IMR-90 (cell line): ENCODE measurements around the gene ST8SIA4. TPM values are rescaled to one million over a fixed set of nuclear protein-coding genes. Genes with fewer than 3 reads are reported as not detected.

Experiments used
- ATAC-seq: fragments of 200-7000 bp; cut with Tn5 transposase; 2 replicates; pipeline ENCODE4 v1.9.1; 2020; ENCODE audit warnings: low read depth, mild to moderate bottlenecking, moderate library complexity
- BruUV-seq: library from RNA; stranded (reverse); fragments of 400-500 nt; replicated peaks from 2 replicates; lab custom pipeline; 2021; lab: Mats Ljungman, UMichigan
- CTCF ChIA-PET: fragments of 300-600 bp; formaldehyde crosslinking; extraction: SDS; loops from one replicate; lab custom pipeline; 2021; ENCODE audit warnings: antibody characterized with exemption; lab: Yijun Ruan, JAX
- POLR2A ChIA-PET: fragments of 300-600 bp; sonication (Branson Sonifier 250); formaldehyde crosslinking; loops from one replicate; lab custom pipeline; 2022; ENCODE audit warnings: antibody characterized with exemption; ENCODE audit not compliant: unreplicated experiment; lab: Charles Lee
- DNase-seq: peaks from one replicate; pipeline ENCODE4 v3.0.0; 2013
- H2AFZ ChIP-seq: replicated peaks from 2 replicates; pipeline ENCODE3; 2013; ENCODE audit warnings: low read length, mild to moderate bottlenecking; ENCODE audit not compliant: poor library complexity
- H2AK5ac ChIP-seq: 2 replicates; pipeline ENCODE4 v1.6.1; 2013; ENCODE audit warnings: low read depth, low read length, inconsistent platforms
- H2AK9ac ChIP-seq: replicated peaks from 2 replicates; pipeline ENCODE3; 2013; ENCODE audit warnings: mild to moderate bottlenecking, low read depth, low read length, moderate library complexity; ENCODE audit not compliant: poor library complexity
- H2BK120ac ChIP-seq: 2 replicates; pipeline ENCODE4 v1.6.1; 2013; ENCODE audit warnings: low read depth, low read length, inconsistent platforms
- H2BK15ac ChIP-seq: 3 replicates; pipeline ENCODE4 v1.6.1; 2013; ENCODE audit warnings: low read depth, low read length, inconsistent platforms
- H2BK20ac ChIP-seq: 2 replicates; pipeline ENCODE4 v1.6.1; 2013; ENCODE audit warnings: low read depth, mild to moderate bottlenecking, inconsistent platforms, low read length, moderate library complexity
- H2BK5ac ChIP-seq: 2 replicates; pipeline ENCODE4 v1.6.1; 2013; ENCODE audit warnings: mild to moderate bottlenecking, low read depth, low read length, inconsistent platforms; ENCODE audit not compliant: poor library complexity, severe bottlenecking
- H3K14ac ChIP-seq: replicated peaks from 2 replicates; pipeline ENCODE4 v1.6.1; 2013; ENCODE audit warnings: low read depth, low read length, inconsistent platforms
- H3K18ac ChIP-seq: 2 replicates; pipeline ENCODE4 v1.6.1; 2013; ENCODE audit warnings: low read depth, low read length, control low read depth
- H3K23ac ChIP-seq: 2 replicates; pipeline ENCODE4 v1.6.1; 2013; ENCODE audit warnings: low read depth, low read length, inconsistent platforms
- H3K27ac ChIP-seq: 2 replicates; pipeline ENCODE4 v1.5.1; 2013; ENCODE audit warnings: mild to moderate bottlenecking, control low read depth, low read length; ENCODE audit not compliant: insufficient read depth
- H3K27me3 ChIP-seq: 2 replicates; pipeline ENCODE4 v1.6.1; 2013; ENCODE audit warnings: low read length; ENCODE audit not compliant: control insufficient read depth, insufficient read depth
- H3K36me3 ChIP-seq: 2 replicates; pipeline ENCODE4 v1.6.1; 2013; ENCODE audit warnings: low read length, mixed read lengths; ENCODE audit not compliant: control insufficient read depth, insufficient read depth
- H3K4ac ChIP-seq: 2 replicates; pipeline ENCODE4 v1.6.1; 2013; ENCODE audit warnings: low read depth, low read length, inconsistent platforms
- H3K4me1 ChIP-seq: 2 replicates; pipeline ENCODE4 v1.6.1; 2013; ENCODE audit warnings: low read length, mixed read lengths; ENCODE audit not compliant: control insufficient read depth, insufficient read depth
- H3K4me2 ChIP-seq: 2 replicates; pipeline ENCODE4 v1.6.1; 2013; ENCODE audit warnings: low read depth, mild to moderate bottlenecking, control low read depth, low read length, moderate library complexity
- H3K4me3 ChIP-seq: 2 replicates; pipeline ENCODE4 v1.5.1; 2013; ENCODE audit warnings: low read depth, mild to moderate bottlenecking, control low read depth, low read length, moderate library complexity; ENCODE audit not compliant: insufficient read depth
- H3K56ac ChIP-seq: 2 replicates; pipeline ENCODE4 v1.6.1; 2013; ENCODE audit warnings: low read length, inconsistent platforms; ENCODE audit not compliant: insufficient read depth; ENCODE audit errors: extremely low read depth
- H3K79me1 ChIP-seq, 2 experiments: 2 replicates each; pipeline ENCODE4 v1.6.1; 2013; ENCODE audit warnings: low read length in 2 of 2, inconsistent platforms in 1 of 2, low read depth in 1 of 2
- H3K9ac ChIP-seq: 2 replicates; pipeline ENCODE4 v1.6.1; 2013; ENCODE audit warnings: low read depth, low read length, control low read depth
- H3K9me1 ChIP-seq: 2 replicates; pipeline ENCODE4 v1.6.1; 2013; ENCODE audit warnings: low read length, inconsistent platforms; ENCODE audit not compliant: insufficient read depth
- H3K9me3 ChIP-seq: 2 replicates; pipeline ENCODE4 v1.6.1; 2013; ENCODE audit warnings: low read length; ENCODE audit not compliant: control insufficient read depth, insufficient read depth
- H4K20me1 ChIP-seq: 2 replicates; pipeline ENCODE4 v1.6.1; 2013; ENCODE audit warnings: low read length, inconsistent platforms; ENCODE audit not compliant: insufficient read depth
- H4K5ac ChIP-seq: 2 replicates; pipeline ENCODE4 v1.6.1; 2013; ENCODE audit warnings: mild to moderate bottlenecking, low read depth, low read length, control low read depth
- H4K8ac ChIP-seq, 2 experiments: 2 replicates each; pipeline ENCODE4 v1.6.1; 2013; ENCODE audit warnings: low read depth in 2 of 2, low read length in 2 of 2, control low read depth in 1 of 2, inconsistent platforms in 1 of 2
- H4K91ac ChIP-seq: 2 replicates; pipeline ENCODE4 v1.6.1; 2013; ENCODE audit warnings: low read depth, low read length, inconsistent platforms; ENCODE audit not compliant: insufficient read depth
- BHLHE40 ChIP-seq: fragments of 150-350 bp; IDR thresholded peaks from 2 replicates; pipeline ENCODE4 v1.6.1; 2016; ENCODE audit warnings: mild to moderate bottlenecking, low read depth, low read length
- CHD1 ChIP-seq: IDR thresholded peaks from 2 replicates; pipeline ENCODE4 v1.6.1; 2012; ENCODE audit warnings: low read depth, low read length, improper control_type of control experiment
- CTCF ChIP-seq: conservative IDR thresholded peaks from 2 replicates; pipeline ENCODE4 v1.5.1; 2012; ENCODE audit warnings: mild to moderate bottlenecking, low read depth, low read length, improper control_type of control experiment
- FOS ChIP-seq: fragments of 150-350 bp; IDR thresholded peaks from 2 replicates; pipeline ENCODE4 v1.6.1; 2016; ENCODE audit warnings: low read depth, low read length
- MAFK ChIP-seq: IDR thresholded peaks from 2 replicates; pipeline ENCODE4 v1.6.1; 2012; ENCODE audit warnings: low read depth, low read length, improper control_type of control experiment
- MXI1 ChIP-seq: IDR thresholded peaks from 2 replicates; pipeline ENCODE4 v1.6.1; 2012; ENCODE audit warnings: low read depth, mild to moderate bottlenecking, low read length, moderate library complexity, borderline replicate concordance
- NFE2L2 ChIP-seq: fragments of 150-350 bp; IDR thresholded peaks from 2 replicates; pipeline ENCODE4 v1.6.1; 2016; ENCODE audit warnings: low read depth, mild to moderate bottlenecking, low read length
- RAD21 ChIP-seq: IDR thresholded peaks from 2 replicates; pipeline ENCODE4 v1.6.1; 2012; ENCODE audit warnings: low read length, improper control_type of control experiment
- RCOR1 ChIP-seq: IDR thresholded peaks from 2 replicates; pipeline ENCODE4 v1.6.1; 2012; ENCODE audit warnings: mild to moderate bottlenecking, low read length, improper control_type of control experiment; ENCODE audit not compliant: insufficient replicate concordance
- SMC3 ChIP-seq: fragments of 150-350 bp; IDR thresholded peaks from 2 replicates; pipeline ENCODE4 v1.6.1; 2016; ENCODE audit warnings: low read depth, mild to moderate bottlenecking, antibody characterized with exemption, low read length, moderate library complexity
- USF2 ChIP-seq: fragments of 150-350 bp; IDR thresholded peaks from 2 replicates; pipeline ENCODE4 v1.6.1; 2017; ENCODE audit warnings: mild to moderate bottlenecking, antibody characterized with exemption, low read length, low read depth
- WGBS, 2 experiments: methylation state at CpG; one replicate each; pipeline versions ENCODE4 v1.1.5 to v1.1.7; 2013; ENCODE audit warnings: missing lambda C conversion rate in 2 of 2; ENCODE audit not compliant: insufficient read length in 1 of 2; ENCODE audit errors: extremely low coverage in 2 of 2; 5-methylcytosine and 5-hydroxymethylcytosine counted together
- dilution Hi-C: fragments of 300-500 bp; cut with HindIII; formaldehyde crosslinking; loops from one replicate; pipeline ENCODE4 v1.14.3; 2018; ENCODE audit warnings: low sequenced_read_pairs; ENCODE audit not compliant: unreplicated experiment
- in situ Hi-C: fragments of 300-500 bp; cut with MboI; formaldehyde crosslinking; loops from 3 replicates; pipeline ENCODE4 v1.14.3; 2019; ENCODE audit warnings: low sequenced_read_pairs, inconsistent platforms, mixed read lengths
- intact Hi-C: fragments of 100-400 bp; cut with micrococcal nuclease; formaldehyde crosslinking; loops from 2 replicates; pipeline ENCODE4 v1.10.0; 2022
- polyA plus RNA-seq, 3 experiments: library from polyadenylated mRNA; depleted of rRNA; stranded (reverse); fragments of >200 nt; gene quantifications; 2 replicates each; pipeline ENCODE4 v1.2.3, GENCODE V29; 2012; ENCODE audit warnings: low replicate concordance in 1 of 3
- total RNA-seq: library from RNA; depleted of rRNA; stranded (reverse); fragments of >200 nt; gene quantifications from 2 replicates; pipeline ENCODE4 v1.2.3, GENCODE V29; 2012

Gene ST8SIA4
- total and polyA plus RNA-seq, 2 of the 4 experiments (the other 2 are of a cell fraction): 0.02 to 0.18 TPM

GRCh38 chr5:100838048-100838473 lies 65.0 kb downstream of the ST8SIA4 start:
- no peak overlapping the region for H2AFZ ChIP-seq
- H3K27me3 ChIP-seq: no peaks in the 10 kb centered on the region
- ChIA-PET CTCF (no interaction called here), POLR2A (no interaction called here)
- H3K9me3 ChIP-seq: no peaks in the 10 kb centered on the region
- H4K5ac ChIP-seq: no peak overlapping the region
- H3K79me1 ChIP-seq: no peaks in the 10 kb centered on the region
- H2AK9ac ChIP-seq: no peak overlapping the region
- DNase-seq: no peak
- H4K20me1 ChIP-seq: no peaks in the 10 kb centered on the region
- no peak overlapping the region for H3K18ac ChIP-seq
- no peak overlapping the region for H4K91ac ChIP-seq
- no peak overlapping the region for H3K9ac ChIP-seq
- H2BK20ac ChIP-seq: no peak overlapping the region
- no peaks in the 10 kb centered on the region for H3K9me1 ChIP-seq
- no peak overlapping the region for H3K14ac ChIP-seq
- dilution Hi-C loops (no loop called here), intact Hi-C loops (no loop called here), in situ Hi-C loops (no loop called here)
- H3K23ac ChIP-seq: no peak overlapping the region
- H3K4me1 ChIP-seq: no peaks in the 10 kb centered on the region
- 67% methylated on average over 1 of the region's 2 CpGs; no CpG with 5 or more reads in 1 of the 2 experiments for WGBS, 2 experiments
- ATAC-seq: no peak
- H3K27ac ChIP-seq: no peak overlapping the region
- H2AK5ac ChIP-seq: no peak overlapping the region
- no peak overlapping the region for H3K4me3 ChIP-seq
- H3K4ac ChIP-seq: no peak overlapping the region
- H2BK15ac ChIP-seq: no peak overlapping the region
- H4K8ac ChIP-seq: no peak overlapping the region
- no peak for TF ChIP-seq USF2
- TF ChIP-seq RAD21: no peak
- TF ChIP-seq CHD1: no peak
- TF ChIP-seq MXI1: no peak
- no peak for TF ChIP-seq RCOR1
- TF ChIP-seq BHLHE40: no peak
- no peak for TF ChIP-seq FOS
- TF ChIP-seq SMC3: no peak
- no peak for TF ChIP-seq NFE2L2
- no peak for TF ChIP-seq MAFK
- TF ChIP-seq CTCF: no peak
- no peaks in the 10 kb centered on the region for H3K36me3 ChIP-seq
- no peak overlapping the region for H3K4me2 ChIP-seq
- H2BK5ac ChIP-seq: no peak overlapping the region
- no TSS peak for BruUV-seq
- no peak overlapping the region for H2BK120ac ChIP-seq
- no peak overlapping the region for H3K56ac ChIP-seq
